Neural cell (in vitro differentiated cells): ENCODE results near the gene PGBD5. TPM values are rescaled to one million over a fixed set of nuclear protein-coding genes. Genes with fewer than 3 reads are reported as not detected.

Experiments
- H2AFZ ChIP-seq: fragments of 200-600, 300-800 bp; sonication (generic), shearing (Covaris generic); 2 replicates; pipeline ENCODE4 v1.6.0; 2014; ENCODE audit warnings: low read depth, mild to moderate bottlenecking, antibody characterized with exemption, low read length, moderate library complexity
- H3F3A ChIP-seq: fragments of 200-600 bp; shearing (Covaris generic); 2 replicates; pipeline ENCODE4 v1.6.1; 2016; ENCODE audit warnings: mild to moderate bottlenecking, moderate library complexity, mixed read lengths, antibody characterized with exemption, low read length; ENCODE audit not compliant: insufficient read depth, poor library complexity, severe bottlenecking
- H3K27ac ChIP-seq: fragments of 200-600, 300-800 bp; sonication (generic), shearing (Covaris generic); 2 replicates; pipeline ENCODE4 v1.5.1; 2014; ENCODE audit warnings: mild to moderate bottlenecking, low read length, moderate library complexity
- H3K27me3 ChIP-seq: fragments of 300-800, 200-600 bp; sonication (generic), shearing (Covaris generic); 2 replicates; pipeline ENCODE4 v1.6.0; 2014; ENCODE audit warnings: mild to moderate bottlenecking, low read depth, low read length, moderate library complexity; ENCODE audit not compliant: insufficient read depth
- H3K36me3 ChIP-seq: fragments of 300-800, 200-600 bp; sonication (generic), shearing (Covaris generic); 2 replicates; pipeline ENCODE4 v1.5.1; 2014; ENCODE audit warnings: mild to moderate bottlenecking, antibody characterized with exemption, low read length, moderate library complexity; ENCODE audit not compliant: insufficient read depth
- H3K4me2 ChIP-seq: fragments of 300-800, 200-600 bp; sonication (generic), shearing (Covaris generic); 2 replicates; pipeline ENCODE4 v1.6.0; 2014; ENCODE audit warnings: mild to moderate bottlenecking, low read length
- H3K4me3 ChIP-seq: fragments of 300-800, 200-600 bp; sonication (generic), shearing (Covaris generic); 2 replicates; pipeline ENCODE4 v1.5.1; 2014; ENCODE audit warnings: mild to moderate bottlenecking, low read length, moderate library complexity
- H3K79me2 ChIP-seq: fragments of 200-600 bp; shearing (Covaris generic); replicated peaks from 2 replicates; pipeline ENCODE4 v1.6.0; 2014; ENCODE audit warnings: mild to moderate bottlenecking, low read length, moderate library complexity; ENCODE audit not compliant: insufficient read depth
- H3K9ac ChIP-seq: fragments of 300-800, 200-600 bp; sonication (generic), shearing (Covaris generic); 2 replicates; pipeline ENCODE4 v1.6.1; 2016; ENCODE audit warnings: mild to moderate bottlenecking, low read length, mixed read lengths
- H3K9me2 ChIP-seq: fragments of 200-600 bp; shearing (Covaris generic); 2 replicates; pipeline ENCODE4 v1.6.1; 2016; ENCODE audit warnings: mild to moderate bottlenecking, low read length, mixed read lengths; ENCODE audit not compliant: insufficient read depth
- H3K9me3 ChIP-seq: fragments of 200-600, 300-800 bp; sonication (generic), shearing (Covaris generic); 2 replicates; pipeline ENCODE4 v1.6.1; 2016; ENCODE audit warnings: mild to moderate bottlenecking, mixed run types, low read length, moderate library complexity, mixed read lengths
- H4K20me1 ChIP-seq: fragments of 200-600 bp; shearing (Covaris generic); 2 replicates; pipeline ENCODE4 v1.6.1; 2016; ENCODE audit warnings: mild to moderate bottlenecking, mixed run types; ENCODE audit not compliant: insufficient read depth
- EP300 ChIP-seq: fragments of 450-650 bp; conservative IDR thresholded peaks from 2 replicates; pipeline ENCODE4 v1.6.1; 2014; ENCODE audit warnings: antibody characterized with exemption, mild to moderate bottlenecking, moderate library complexity; ENCODE audit not compliant: poor library complexity, severe bottlenecking
- EZH2 ChIP-seq: fragments of 200-600, 300-800 bp; shearing (Covaris generic), sonication (generic); IDR thresholded peaks from 2 replicates; pipeline ENCODE4 v1.6.1; 2014; ENCODE audit warnings: antibody characterized with exemption, low read length, borderline replicate concordance, mild to moderate bottlenecking; ENCODE audit not compliant: insufficient read depth, poor library complexity, severe bottlenecking
- MXI1 ChIP-seq: fragments of 450-650 bp; conservative IDR thresholded peaks from 2 replicates; pipeline ENCODE4 v1.6.1; 2014; ENCODE audit warnings: antibody characterized with exemption, mild to moderate bottlenecking; ENCODE audit not compliant: poor library complexity, severe bottlenecking
- POLR2AphosphoS5 ChIP-seq: IDR thresholded peaks from 2 replicates; pipeline ENCODE4 v1.6.1; 2012
- RAD21 ChIP-seq: fragments of 450-650 bp; conservative IDR thresholded peaks from 2 replicates; pipeline ENCODE4 v1.6.1; 2014; ENCODE audit warnings: antibody characterized with exemption, mild to moderate bottlenecking, moderate library complexity
- SMC3 ChIP-seq: fragments of 450-650 bp; conservative IDR thresholded peaks from 2 replicates; pipeline ENCODE4 v1.6.1; 2014; ENCODE audit warnings: antibody characterized with exemption, mild to moderate bottlenecking, moderate library complexity; ENCODE audit not compliant: poor library complexity
- TAF1 ChIP-seq: IDR thresholded peaks from 2 replicates; pipeline ENCODE4 v1.6.1; 2012; ENCODE audit warnings: low read depth
- polyA plus RNA-seq: library from polyadenylated mRNA; depleted of rRNA; stranded (reverse); fragments of >200 nt; gene quantifications from 2 replicates; pipeline ENCODE4 v1.2.3, GENCODE V29; 2014
- TF ChIP-seq, protein P1 (sequence below): fragments of 450-650 bp; IDR thresholded peaks from 2 replicates; pipeline ENCODE4 v1.5.1; 2014; ENCODE audit warnings: antibody characterized with exemption, mild to moderate bottlenecking, moderate library complexity; ENCODE audit not compliant: poor library complexity, severe bottlenecking
- TF ChIP-seq, protein P2 (sequence below): IDR thresholded peaks from 2 replicates; pipeline ENCODE4 v1.6.1; 2012; ENCODE audit warnings: borderline replicate concordance

PGBD5 gene
- polyA plus RNA-seq, 1 donor from 2014 or later, result 16.3 TPM

DNA sequence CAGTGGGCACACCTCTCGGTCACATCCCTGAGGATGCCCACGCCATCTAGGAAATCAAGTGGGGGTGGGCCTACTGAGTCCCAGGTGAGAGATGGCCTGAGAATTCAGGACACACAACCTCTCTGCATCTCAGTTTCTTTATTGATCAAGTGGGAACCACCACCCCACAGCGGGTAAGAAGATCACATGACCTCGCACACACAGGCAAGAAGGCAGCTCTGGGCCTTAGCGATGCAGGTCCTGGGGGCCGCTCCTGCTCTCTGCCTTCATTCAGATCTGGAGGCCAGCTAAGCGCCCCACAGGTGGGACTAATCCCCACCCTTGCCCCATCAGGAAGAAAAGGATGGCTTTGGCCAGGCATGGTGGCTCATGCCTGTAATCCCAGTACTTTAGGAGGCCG, 63.2 kb downstream of the PGBD5 start:
- Histone ChIP-seq H3K27me3 (no peaks in the 10 kb centered on the region), H4K20me1 (no peaks in the 10 kb centered on the region), H3K9me2 (no peaks in the 10 kb centered on the region), H3K79me2 (no peaks in the 10 kb centered on the region), H3K4me2 (no peak overlapping the region), H3K4me3 (no peak overlapping the region), H3F3A (no peaks in the 10 kb centered on the region), H3K9ac (no peak overlapping the region), H2AFZ (no peak overlapping the region), H3K36me3 (no peaks in the 10 kb centered on the region), H3K9me3 (no peaks in the 10 kb centered on the region), H3K27ac (no peak overlapping the region)
- TF ChIP-seq EP300 (no peak), SMC3 (no peak), TAF1 (no peak), POLR2AphosphoS5 (no peak), MXI1 (no peak), EZH2 (no peak), RAD21 (no peak)
- TF ChIP-seq, protein P1, sequence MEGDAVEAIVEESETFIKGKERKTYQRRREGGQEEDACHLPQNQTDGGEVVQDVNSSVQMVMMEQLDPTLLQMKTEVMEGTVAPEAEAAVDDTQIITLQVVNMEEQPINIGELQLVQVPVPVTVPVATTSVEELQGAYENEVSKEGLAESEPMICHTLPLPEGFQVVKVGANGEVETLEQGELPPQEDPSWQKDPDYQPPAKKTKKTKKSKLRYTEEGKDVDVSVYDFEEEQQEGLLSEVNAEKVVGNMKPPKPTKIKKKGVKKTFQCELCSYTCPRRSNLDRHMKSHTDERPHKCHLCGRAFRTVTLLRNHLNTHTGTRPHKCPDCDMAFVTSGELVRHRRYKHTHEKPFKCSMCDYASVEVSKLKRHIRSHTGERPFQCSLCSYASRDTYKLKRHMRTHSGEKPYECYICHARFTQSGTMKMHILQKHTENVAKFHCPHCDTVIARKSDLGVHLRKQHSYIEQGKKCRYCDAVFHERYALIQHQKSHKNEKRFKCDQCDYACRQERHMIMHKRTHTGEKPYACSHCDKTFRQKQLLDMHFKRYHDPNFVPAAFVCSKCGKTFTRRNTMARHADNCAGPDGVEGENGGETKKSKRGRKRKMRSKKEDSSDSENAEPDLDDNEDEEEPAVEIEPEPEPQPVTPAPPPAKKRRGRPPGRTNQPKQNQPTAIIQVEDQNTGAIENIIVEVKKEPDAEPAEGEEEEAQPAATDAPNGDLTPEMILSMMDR, result no peak
- TF ChIP-seq, protein P2, sequence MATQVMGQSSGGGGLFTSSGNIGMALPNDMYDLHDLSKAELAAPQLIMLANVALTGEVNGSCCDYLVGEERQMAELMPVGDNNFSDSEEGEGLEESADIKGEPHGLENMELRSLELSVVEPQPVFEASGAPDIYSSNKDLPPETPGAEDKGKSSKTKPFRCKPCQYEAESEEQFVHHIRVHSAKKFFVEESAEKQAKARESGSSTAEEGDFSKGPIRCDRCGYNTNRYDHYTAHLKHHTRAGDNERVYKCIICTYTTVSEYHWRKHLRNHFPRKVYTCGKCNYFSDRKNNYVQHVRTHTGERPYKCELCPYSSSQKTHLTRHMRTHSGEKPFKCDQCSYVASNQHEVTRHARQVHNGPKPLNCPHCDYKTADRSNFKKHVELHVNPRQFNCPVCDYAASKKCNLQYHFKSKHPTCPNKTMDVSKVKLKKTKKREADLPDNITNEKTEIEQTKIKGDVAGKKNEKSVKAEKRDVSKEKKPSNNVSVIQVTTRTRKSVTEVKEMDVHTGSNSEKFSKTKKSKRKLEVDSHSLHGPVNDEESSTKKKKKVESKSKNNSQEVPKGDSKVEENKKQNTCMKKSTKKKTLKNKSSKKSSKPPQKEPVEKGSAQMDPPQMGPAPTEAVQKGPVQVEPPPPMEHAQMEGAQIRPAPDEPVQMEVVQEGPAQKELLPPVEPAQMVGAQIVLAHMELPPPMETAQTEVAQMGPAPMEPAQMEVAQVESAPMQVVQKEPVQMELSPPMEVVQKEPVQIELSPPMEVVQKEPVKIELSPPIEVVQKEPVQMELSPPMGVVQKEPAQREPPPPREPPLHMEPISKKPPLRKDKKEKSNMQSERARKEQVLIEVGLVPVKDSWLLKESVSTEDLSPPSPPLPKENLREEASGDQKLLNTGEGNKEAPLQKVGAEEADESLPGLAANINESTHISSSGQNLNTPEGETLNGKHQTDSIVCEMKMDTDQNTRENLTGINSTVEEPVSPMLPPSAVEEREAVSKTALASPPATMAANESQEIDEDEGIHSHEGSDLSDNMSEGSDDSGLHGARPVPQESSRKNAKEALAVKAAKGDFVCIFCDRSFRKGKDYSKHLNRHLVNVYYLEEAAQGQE, result no peak

DNA sequence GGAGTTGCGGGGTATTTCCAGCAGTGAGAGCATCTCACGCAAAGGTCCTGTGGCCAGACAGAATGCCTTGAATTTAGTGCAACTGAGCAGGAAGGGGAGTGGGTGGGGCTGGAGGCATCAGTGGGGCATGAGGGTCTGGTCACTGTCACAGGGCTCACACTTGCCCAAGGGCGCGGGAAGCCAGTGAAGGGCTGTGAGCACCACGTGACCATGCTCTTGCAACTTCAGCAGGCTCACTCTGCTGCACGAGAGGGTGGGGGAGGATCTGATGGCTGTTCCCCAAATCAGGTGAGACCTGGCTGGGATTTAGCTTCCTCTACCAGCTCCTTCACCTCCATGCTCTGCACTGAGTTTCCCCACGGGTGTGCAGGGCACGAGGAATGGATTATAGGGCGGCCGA, 64.2 kb downstream of the PGBD5 start:
- TF ChIP-seq RAD21 (no peak), MXI1 (no peak), TAF1 (no peak)
- H3K4me3 ChIP-seq, result no peak overlapping the region
- no peak overlapping the region for H3K9ac ChIP-seq

More for the DNA sequence above, 64.2 kb downstream of the PGBD5 start:
- H3K27ac ChIP-seq, result no peak overlapping the region
- no peak overlapping the region for H2AFZ ChIP-seq
- no peaks in the 10 kb centered on the region for H3K9me3 ChIP-seq
- no peaks in the 10 kb centered on the region for H3K9me2 ChIP-seq
- H4K20me1 ChIP-seq, result no peaks in the 10 kb centered on the region
- no peaks in the 10 kb centered on the region for H3K36me3 ChIP-seq
- no peaks in the 10 kb centered on the region for H3K79me2 ChIP-seq
- H3K27me3 ChIP-seq, result no peaks in the 10 kb centered on the region
- no peak overlapping the region for H3K4me2 ChIP-seq
- no peaks in the 10 kb centered on the region for H3F3A ChIP-seq
